Endometrial microvascular endothelial cells (primary cell): ENCODE results near the gene EEF2KMT. TPM values are rescaled to one million over a fixed set of nuclear protein-coding genes. Genes with fewer than 3 reads are reported as not detected.

Experiments used
- in situ Hi-C: cut with HindIII; loops from 2 replicates; pipeline ENCODE4 v1.10.0; 2017; ENCODE audit warnings: low sequenced_read_pairs, low pct_unique_long_range_greater_than_20kb; ENCODE audit errors: inconsistent ontology term
- total RNA-seq: library from RNA; depleted of rRNA; stranded (reverse); fragments of >200 nt; gene quantifications from one replicate; pipeline ENCODE4 v1.2.3, GENCODE V29; 2015; ENCODE audit errors: inconsistent ontology term

The EEF2KMT gene
- total RNA-seq, 1 donor from 2014 or later = 32.8 TPM

DNA sequence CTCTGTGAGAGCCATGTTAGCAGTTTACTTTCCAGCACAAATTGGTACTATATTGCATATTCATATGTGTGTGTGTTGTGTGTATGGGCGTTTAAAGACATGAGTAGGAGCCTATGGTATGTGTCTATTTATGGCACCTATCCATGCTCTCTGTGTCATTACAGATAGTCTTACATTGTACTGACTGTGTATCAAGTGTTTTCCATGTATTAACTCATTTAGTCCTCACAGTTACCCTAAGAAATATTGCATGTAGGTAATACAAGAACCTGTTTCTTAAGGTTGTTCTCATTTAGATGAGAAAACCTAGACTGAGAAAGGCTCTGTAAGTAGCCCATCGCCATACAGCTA is 24.3 kb downstream of the EEF2KMT start:
- in situ Hi-C loops = no loop called here

DNA sequence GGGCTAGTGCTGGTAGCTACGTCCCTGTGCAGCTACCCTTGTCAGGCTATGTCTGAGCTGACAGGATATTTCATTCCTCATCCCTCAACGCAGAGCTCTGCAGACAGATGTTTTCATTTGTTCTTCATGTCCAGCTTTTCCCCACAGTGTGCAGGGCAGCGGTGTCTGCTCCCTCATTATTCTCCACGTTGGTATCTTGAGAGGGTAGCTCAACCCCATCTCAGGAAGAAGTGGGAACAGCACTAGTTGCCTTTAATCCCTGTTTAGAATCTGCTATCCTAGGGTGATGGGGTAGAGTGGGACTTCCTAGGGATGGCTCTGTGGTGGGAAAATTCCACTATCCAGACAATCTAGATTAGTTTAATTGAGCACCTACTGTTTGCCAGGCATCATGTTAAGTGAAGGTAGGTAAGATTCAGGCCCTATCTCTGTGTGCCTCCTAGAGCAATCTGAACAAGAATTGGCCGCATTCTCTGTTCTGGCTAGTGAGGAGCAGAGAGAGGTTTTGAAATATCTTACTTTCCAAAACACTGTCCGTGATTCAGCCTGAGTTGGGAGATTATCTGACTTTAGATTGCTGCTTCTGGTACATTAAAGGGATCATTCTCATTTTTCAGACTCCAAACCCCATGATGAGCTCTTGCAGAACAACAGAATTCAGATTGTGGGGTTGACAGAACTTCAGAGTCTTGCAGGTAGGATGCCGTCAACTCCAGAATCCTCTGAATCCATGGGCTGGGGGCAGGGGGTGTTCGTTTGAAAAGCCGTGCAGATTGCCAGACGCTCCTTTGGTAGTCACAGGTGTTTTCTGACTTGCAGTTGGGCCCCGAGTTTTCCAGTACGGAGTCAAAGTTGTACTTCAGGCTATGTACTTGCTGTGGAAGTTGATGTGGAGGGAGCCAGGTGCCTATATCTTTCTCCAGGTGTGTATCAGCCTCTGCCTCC is 25.0 kb downstream of the EEF2KMT start:
- in situ Hi-C loops = no loop called here

DNA sequence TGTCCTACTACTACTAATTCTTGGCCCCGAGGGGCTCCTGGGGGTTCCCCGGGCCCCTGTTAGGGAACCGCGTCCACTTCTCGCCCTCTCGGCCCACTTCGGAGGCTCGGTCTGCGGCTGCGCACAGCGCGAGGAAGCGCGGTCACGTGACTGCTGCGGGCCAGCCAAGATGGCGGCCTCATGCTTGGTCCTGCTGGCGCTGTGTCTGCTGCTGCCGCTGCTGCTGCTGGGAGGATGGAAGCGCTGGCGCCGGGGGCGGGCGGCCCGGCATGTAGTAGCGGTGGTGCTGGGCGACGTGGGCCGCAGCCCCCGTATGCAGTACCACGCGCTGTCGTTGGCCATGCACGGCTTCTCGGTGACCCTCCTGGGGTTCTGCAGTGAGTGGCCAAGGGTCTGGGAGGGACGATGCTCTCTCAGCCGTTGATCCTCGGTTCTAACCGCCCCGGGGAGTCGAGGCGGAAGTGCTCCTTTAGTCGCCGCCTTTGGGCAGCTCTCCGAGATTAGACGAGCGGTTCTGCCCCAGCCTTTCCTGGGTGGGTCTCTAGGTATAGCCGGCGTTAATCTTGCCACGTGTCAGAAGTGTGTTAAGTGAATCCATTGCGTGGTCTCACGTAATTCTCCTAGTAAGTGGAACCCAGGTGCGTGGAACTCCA is 25.8 kb downstream of the EEF2KMT start, which contains the start of gene ALG1:
TSS of gene ALG1 (plus strand) at position 163 of the 653 bp plus-strand sequence. CDS start at position 170, 7 bp downstream.
- in situ Hi-C loops = no loop called here

DNA sequence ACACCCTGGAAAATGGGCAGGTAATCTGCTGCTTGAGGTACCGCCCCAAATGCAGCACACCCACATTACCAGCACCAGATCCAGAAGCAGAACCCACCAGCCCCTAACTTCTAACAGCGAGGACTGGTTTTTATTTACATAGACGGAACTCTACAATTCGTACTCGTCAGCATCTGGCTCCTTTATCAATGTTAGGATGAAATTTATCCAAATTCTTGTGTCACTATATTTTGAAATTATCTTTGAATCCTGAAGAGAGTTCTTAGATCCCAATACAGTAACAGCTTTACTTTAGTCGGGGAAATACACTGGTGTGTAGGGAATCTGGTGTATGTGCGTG is 26.3 kb downstream of the EEF2KMT start:
- in situ Hi-C loops = no loop called here

DNA sequence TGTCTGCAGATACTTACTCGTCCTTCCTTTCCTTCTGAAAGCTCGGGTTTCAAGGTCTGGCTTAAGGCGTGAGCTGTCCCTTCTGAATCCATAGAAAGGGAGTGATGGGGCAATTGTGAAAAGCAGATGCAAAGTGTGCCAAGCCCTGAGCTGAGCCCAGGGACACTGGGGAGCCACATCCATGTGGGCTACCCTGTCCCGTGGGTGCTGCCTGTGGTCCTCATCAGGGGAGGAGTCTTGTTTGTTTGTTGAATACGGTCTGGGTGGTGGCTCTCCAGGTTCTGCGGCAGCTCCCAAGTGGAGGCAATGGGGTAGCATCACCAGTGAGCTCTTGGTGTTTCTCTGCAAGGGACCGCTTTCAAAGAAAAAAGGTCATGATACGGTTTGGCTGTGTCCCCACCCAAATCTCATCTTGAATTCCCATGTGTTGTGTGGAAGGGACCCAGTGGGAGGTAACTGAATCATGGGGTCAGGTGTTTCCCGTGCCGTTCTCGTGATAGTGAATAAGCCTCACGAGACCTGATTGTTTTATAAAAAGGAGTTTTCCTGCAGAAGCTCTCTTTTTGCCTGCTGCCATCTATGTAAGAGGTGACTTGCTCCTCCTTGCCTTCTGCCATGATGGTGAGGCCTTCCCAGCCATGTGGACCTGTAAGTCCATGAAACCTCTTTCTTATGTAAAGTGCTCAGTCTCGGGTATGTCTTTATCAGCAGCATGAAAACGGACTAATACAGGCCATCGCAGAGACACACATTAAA is 27.0 kb downstream of the EEF2KMT start:
- in situ Hi-C loops = no loop called here

DNA sequence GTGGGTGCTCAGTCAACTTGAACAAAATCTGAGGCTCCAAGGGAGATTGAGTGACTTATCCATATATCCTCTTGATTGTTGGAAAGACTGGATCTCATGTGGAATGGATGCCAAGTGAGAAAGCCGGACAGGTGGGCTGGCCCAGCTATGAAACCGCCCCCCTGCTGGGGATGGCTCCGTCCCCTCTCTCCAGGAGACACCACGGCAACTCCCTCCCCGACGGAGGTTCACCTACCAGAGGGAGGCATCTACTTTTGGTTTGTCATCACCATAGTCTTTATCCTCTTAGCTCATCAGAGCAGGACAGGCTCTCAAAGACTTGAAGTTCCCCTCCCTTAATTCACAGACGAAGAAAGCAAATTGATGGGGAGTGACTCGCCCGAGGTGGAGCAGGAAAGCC is 27.7 kb downstream of the EEF2KMT start:
- in situ Hi-C loops = no loop called here

DNA sequence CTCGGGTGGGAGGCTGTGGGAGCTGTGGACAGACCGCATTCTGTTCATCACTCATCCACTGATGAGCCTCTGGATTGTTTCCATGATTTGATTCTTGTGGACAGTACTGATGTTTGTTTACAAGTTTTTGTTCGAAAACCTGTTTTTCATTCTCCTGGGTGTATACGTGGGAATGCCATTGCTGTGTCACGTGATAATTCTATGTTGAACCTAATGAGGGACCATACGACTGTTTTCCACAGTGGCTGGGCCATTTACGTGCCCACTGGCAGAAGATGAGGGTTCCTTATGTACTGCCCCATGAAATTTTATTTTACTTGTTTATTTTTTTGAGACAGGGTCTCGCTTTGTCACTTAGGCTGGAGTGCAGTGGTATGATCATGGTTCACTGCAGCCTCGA is 28.5 kb downstream of the EEF2KMT start:
- in situ Hi-C loops = no loop called here

DNA sequence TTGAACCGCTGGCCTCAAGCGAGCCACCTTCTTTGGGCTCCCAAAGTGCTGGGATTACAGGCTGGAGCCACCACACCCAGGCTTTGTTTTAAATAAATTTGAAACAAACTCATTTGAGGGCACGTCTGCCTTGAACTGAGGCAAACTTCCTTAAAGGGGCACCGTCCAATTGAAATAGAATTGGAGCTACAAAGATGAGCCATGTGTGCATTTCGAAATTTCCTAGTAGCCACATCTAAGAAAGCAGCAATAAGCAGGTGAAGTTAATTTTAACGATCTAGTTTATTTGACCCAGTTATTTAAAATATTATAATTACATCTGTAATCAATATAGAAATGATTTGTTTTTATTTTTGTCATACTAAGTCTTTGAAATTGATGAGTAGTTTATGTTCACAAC is 31.1 kb downstream of the EEF2KMT start:
- in situ Hi-C loops = no loop called here

DNA sequence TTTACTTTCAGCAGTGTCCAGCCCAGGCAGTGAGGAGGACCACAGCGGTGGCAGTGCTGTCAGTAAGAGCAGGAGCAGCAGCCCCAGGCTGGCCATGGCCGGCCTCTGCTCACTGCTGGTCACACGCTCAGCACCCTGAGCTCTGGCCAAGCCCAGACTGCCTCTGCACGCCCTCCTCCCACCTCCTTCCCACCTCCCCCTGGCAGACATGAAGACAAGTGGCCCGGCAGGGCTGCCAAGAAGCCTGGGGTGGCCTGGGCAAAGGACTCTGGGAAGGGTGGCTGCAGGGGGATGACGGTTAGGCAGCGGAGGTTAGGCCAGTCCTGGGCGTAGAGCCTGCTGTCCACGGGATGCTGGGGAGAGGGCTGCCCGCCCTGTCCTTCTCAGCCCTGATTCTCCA is 31.8 kb downstream of the EEF2KMT start, which contains the start of gene C16orf89:
TSS of gene C16orf89 (minus strand) at position 144 of the 400 bp plus-strand sequence. CDS start at position 96, 48 bp downstream.
- in situ Hi-C loops = no loop called here

DNA sequence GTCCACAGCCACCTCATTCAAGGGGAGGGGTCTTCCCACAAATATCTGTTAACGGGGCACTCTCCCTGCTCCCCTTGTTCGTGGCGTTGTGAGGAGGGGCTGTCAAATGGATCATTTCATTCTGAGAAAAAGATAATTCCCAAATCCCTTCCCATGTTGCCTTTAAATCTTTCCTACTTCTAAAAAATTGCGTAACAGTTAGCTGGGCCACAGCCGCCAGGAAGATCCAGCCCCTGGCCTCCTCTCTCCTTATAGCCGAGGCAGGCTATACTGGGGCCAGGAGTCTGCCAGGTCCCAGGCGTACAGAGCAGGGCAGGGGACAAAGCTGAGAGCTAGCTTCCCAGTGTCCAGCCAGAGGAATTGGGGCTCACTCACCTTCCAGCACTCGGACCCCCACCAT is 32.3 kb downstream of the EEF2KMT start:
- in situ Hi-C loops = no loop called here

DNA sequence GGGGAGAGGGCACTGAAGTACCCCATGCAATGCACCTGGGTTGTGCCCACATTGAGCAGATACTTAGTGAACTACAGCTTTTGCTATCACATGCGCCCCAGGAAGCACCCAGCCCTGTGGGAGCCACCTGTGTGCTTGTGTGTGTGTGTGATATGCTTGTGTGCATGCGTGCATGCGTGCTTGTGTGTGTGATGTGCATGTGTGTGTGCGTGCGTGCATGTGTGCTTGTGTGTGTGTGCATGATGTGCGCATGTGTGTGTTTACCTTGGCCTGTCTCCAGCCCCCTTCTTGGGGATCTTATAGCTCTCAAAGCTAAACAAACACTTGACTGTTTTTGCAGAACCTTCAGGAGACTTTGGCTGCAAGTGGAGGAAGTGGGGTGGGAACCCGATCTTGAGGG is 32.7 kb downstream of the EEF2KMT start:
- in situ Hi-C loops = no loop called here

DNA sequence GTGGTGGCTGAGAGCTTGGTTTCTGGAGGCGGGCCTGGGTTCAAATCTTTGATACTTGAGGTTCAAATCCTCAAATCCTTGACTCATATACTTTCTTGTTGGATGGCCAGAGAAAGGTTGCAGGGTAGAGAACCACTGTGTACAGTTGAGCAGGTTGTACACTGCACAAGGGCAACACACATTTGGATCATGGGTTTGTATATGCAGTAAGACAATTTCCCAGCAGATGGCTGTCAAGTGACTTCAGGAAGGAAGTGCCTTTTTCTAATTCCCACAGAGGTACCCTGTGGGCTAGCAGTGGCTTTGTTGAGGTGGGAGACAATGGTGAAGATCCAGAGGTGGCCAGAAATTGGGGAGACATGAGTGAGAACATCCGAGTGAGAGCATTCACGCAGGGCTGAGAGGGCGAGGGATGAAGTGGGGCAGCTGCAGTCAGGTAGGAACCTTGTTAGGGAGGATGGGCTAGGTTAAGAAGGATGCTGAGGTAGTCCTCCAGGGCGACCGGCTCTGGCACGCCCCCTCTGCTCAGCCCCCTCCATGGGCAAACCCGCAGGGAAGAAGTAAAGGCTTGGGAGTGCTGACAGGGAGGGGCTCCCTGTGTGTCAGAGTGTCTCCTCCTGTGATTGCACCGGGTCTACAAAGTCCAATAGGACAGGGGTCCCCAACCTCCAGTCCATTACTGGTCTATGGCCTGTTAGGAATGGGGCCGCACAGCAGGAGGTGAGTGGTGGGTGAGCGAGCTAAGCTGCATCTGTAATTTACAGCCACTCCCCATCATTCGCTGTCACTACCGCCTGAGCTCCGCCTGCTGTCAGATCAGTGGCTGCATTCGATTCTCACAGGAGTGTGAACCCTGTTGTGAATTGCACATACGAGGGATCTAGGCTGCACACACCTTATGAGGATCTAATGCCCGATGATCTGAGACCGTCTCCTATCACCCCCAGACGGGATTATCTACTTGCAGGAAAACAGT is 34.5 kb downstream of the EEF2KMT start:
- in situ Hi-C loops = no loop called here

DNA sequence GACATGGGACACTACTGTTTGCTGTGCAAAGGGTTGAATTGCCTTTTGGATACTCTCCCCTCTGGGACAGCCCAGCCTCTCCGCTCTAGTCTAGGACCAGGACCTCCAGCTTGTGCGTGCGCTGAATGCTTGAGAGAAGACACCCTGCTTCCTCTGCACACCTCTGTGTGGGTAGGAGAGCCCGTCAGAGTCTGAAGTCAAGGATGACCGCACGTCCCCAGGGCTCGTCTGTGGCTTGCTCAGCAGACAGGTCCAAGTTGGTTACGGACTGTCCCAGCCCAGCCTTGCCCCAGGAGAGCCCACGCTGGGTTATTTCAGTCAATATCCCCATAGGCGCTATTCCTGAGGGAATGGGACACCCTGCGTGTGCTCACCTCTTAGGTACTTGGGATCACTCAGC is 35.5 kb downstream of the EEF2KMT start:
- in situ Hi-C loops = no loop called here

DNA sequence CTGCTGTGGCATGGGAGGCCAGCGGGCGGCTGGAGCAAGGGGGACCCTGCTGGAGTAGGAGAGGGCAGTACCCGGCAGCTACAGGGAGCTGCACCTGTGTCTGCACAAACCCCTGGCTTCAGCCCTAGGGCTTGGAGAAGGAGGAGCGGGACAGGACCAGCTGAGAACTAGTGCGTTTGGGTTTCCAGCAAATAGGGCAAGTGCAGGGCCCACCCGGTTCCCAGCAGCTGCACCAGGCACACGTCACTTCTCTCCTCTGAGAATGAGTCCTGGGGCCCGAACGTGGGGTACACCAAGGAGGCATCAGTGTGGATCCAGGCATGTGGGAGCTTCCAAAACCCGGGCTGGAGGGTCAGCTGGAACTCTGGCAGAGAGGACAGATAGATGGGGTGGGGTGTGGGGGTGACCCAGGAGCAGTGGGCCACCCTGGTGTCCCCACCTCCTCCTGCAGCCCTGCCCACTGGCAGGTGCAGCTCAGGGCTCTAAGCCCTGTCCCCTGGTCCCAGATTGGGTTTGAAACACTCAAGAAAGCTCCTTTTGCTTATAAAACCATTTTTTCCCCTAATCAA is 37.4 kb downstream of the EEF2KMT start:
- in situ Hi-C loops = no loop called here

DNA sequence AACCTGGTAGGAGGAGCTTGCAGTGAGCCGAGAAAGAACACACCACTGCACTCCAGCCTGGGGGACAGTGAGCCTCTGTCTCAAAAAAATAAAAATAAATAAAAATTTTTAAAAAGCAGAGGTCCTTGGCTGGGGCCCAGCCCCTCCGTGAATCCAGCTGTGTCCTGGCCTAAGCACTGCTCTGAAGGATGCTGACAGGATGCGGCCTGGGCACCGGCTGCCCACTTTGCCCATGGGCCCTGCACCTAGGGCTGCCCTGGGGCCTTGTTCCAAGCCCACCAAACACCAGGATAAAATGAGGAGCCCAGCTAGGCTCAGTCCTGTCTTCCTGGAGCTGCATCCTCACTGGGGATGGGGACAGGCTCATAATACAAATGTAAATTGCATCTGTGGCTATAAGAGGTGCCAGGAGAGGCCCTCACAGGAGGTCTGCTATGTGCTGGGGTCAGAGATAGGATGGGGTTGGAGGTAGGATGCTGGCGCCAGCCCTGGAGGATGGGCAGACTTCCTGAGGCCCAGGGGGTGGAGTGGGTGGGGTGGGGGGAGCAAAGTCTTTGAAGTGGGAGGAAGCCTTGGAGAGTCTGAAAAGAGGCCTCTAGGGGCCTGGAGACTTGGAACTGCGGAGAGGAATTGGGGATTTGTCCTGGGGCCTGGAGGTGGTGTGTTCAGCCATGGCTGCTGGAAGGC is 38.1 kb downstream of the EEF2KMT start:
- in situ Hi-C loops = no loop called here

DNA sequence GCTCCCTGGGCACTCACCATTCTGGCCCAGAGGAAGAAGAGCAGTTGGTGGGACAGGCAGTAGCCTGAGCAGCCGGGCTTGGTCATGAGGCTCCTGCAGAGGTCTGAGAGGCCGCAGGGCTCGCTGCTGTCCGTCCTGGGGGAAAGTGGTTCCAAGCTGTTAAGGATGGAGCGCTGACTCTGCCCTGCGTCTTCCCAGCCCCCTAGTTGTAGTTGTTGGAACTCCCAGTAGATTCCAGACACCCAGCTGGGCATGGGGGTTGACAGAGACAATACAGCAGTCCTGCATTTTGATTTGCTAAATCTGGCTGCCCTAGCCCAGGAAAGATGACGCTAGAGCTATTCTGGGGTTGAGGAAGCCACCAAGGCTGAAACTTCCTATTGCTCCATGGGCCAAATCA is 39.1 kb downstream of the EEF2KMT start:
- in situ Hi-C loops = no loop called here

DNA sequence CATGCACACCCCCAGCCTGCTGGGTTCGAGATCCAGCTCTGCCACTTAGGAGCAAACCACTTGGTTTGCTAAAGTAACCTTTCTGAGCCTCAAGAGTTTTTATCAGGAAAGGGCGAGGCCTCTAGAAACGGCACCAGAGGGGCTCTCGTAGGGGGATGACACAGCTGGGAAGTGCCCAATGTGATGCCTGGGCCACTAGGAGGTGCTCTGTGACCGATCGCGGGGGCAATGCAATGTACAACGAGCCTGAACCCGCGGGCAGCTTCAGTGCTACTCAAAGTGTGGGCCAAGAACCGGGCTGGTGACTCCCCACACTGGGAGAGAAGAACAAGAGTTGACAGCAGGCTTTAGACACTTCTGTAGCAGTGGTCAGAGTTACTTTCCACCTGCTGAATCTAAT is 41.2 kb downstream of the EEF2KMT start:
- in situ Hi-C loops = no loop called here
